Stomach (tissue), 4 donors: ENCODE measurements around the gene SUV39H1.

ENCODE experiments used
- EP300 ChIP-seq: sonication (generic); formaldehyde crosslinking; IDR thresholded peaks from one replicate; pipeline ENCODE4 v1.6.1; 2017; ENCODE audit warnings: antibody characterized with exemption
- POLR2A ChIP-seq, 4 donors: fragments of 450-650 bp; IDR thresholded peaks; one replicate each; pipeline ENCODE4 v1.6.1; 2016; ENCODE audit warnings: antibody characterized with exemption in 4 of 4, control low read depth in 2 of 4, mild to moderate bottlenecking in 1 of 4, moderate library complexity in 1 of 4

DNA sequence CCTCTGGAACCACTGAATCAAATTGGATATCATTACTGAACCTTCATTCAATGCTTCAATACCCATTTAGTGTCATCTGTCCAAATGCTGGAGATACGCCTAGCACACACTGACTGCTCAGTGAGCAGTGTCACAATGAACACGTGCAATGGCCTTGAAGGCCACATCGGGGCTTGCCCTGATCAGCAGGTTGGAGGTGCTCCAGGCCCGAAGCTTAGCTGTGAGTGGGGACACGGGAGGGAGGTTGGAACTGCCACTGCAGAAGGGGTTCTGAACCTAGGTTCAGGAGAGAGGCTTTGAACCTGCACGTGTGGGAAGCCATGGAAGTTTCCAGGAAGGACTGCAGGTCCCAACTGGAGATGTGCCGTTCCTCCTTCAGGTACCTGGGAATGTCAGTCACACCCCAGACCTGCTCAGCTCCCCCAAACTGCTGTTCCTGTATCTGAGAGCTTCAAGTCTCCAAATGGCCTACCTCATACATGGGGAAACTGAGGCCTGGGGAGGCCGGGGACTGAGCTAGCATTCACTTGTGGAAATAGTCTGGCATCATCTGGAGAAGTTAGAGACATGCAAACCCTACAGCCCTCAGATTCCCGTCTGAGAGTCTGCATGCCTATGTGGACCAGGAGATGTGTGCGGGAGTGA, 14.9 kb upstream of the SUV39H1 start:
- TF ChIP-seq POLR2A (IDR thresholded peaks at IDR 0.05) (no peak), EP300 (no peak)
